ENCODE measurements around the gene CDKAL1.

DNA sequence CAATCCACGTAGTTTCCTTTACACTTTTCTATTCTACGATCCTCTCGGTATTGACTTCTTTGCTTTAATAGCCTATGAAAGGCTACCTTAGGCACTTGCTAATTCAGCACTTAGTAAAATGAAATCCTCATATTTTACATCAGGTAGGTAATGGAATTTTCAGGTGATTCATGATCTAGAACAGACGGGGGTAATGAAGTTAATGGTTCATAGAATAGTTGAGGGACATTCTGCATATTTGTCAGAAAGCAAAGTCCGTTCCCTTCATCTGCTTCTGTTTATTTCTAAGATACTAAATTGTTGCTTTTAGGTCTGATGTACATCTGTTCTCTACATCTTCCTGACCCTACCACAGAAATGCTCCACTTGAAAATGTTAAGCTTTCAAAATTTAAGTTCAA is 431.7 kb downstream of the CDKAL1 start:
- no peak for TF ChIP-seq CTCF (IDR thresholded peaks at IDR 0.05)
- TF ChIP-seq POLR2A (IDR thresholded peaks at IDR 0.05), result no peak
